ENCODE results near the gene MMS19.

MMS19 gene

GRCh38 chr10:97525086-97525485 is 26.9 kb upstream of the MMS19 start:
- no peak for DNase-seq (ENCODE audit: low read depth)

GRCh38 chr10:97522937-97523336 is 24.7 kb upstream of the MMS19 start:
- DNase-seq (ENCODE audit: low read depth), result no peak

- no peak for DNase-seq (ENCODE audit: low read depth)
Observed at GRCh38 chr10:97522071-97522470, 23.8 kb upstream of the MMS19 start.

- no peak for DNase-seq (ENCODE audit: low read depth)
Observed at GRCh38 chr10:97520978-97521761, 22.9 kb upstream of the MMS19 start.

GRCh38 chr10:97520520-97520919 is 22.3 kb upstream of the MMS19 start:
- no peak for DNase-seq (ENCODE audit: low read depth)

- DNase-seq (ENCODE audit: low read depth), result no peak
Observed at GRCh38 chr10:97519342-97519741, 21.1 kb upstream of the MMS19 start.

- no peak for DNase-seq (ENCODE audit: low read depth)
Observed at GRCh38 chr10:97518301-97519043, 20.2 kb upstream of the MMS19 start.

- no peak for DNase-seq (ENCODE audit: low read depth)
Observed at GRCh38 chr10:97517778-97518300, 19.6 kb upstream of the MMS19 start.

GRCh38 chr10:97517096-97517750 is 19.0 kb upstream of the MMS19 start:
- no peak for DNase-seq (ENCODE audit: low read depth)

- no peak for DNase-seq (ENCODE audit: low read depth)
Observed at GRCh38 chr10:97515271-97515978, 17.2 kb upstream of the MMS19 start.

- no peak for DNase-seq (ENCODE audit: low read depth)
Observed at GRCh38 chr10:97514344-97514743, 16.1 kb upstream of the MMS19 start.

- DNase-seq (ENCODE audit: low read depth), result no peak
Observed at GRCh38 chr10:97512993-97513392, 14.8 kb upstream of the MMS19 start.

GRCh38 chr10:97511711-97512440 is 13.7 kb upstream of the MMS19 start:
- no peak for DNase-seq (ENCODE audit: low read depth)

GRCh38 chr10:97510686-97511085 is 12.5 kb upstream of the MMS19 start:
- no peak for DNase-seq (ENCODE audit: low read depth)

- DNase-seq (ENCODE audit: low read depth), result no peak
Observed at GRCh38 chr10:97509120-97509680, 11.0 kb upstream of the MMS19 start.

- DNase-seq (ENCODE audit: low read depth), result no peak
Observed at GRCh38 chr10:97508342-97508741, 10.1 kb upstream of the MMS19 start.

GRCh38 chr10:97506199-97506991 is 8.2 kb upstream of the MMS19 start:
- DNase-seq (ENCODE audit: low read depth), result no peak

- no peak for DNase-seq (ENCODE audit: low read depth)
Observed at GRCh38 chr10:97505152-97505551, 6.9 kb upstream of the MMS19 start.

GRCh38 chr10:97503406-97503805 is 5.2 kb upstream of the MMS19 start:
- DNase-seq (ENCODE audit: low read depth), result no peak

GRCh38 chr10:97502916-97503315 is 4.7 kb upstream of the MMS19 start:
- DNase-seq (ENCODE audit: low read depth), result no peak

- DNase-seq (ENCODE audit: low read depth), result no peak
Observed at GRCh38 chr10:97500297-97500575, 2.0 kb upstream of the MMS19 start.

Data from stimulated activated CD8-positive, alpha-beta memory T cell treated with anti-CD3 and anti-CD28 coated beads, Interleukin-12 subunit alpha, Interleukin-12 subunit beta, amount 100 ng/mL, for 1 hour (primary cell).